OCI-LY1 (cell line): ENCODE measurements around the gene CNTFR.

ENCODE experiments used
- EZH2 ChIP-seq: fragments of 200-600 bp; sonication (generic), shearing (Covaris generic); IDR thresholded peaks from 2 replicates; pipeline ENCODE4 v1.8.0; 2017; ENCODE audit warnings: borderline replicate concordance, mixed run types, mild to moderate bottlenecking, antibody characterized with exemption, low read length, moderate library complexity, mixed read lengths
- TF ChIP-seq, protein P1 (sequence below): fragments of 200-600 bp; sonication (generic), shearing (Covaris generic); IDR thresholded peaks from 2 replicates; pipeline ENCODE4 v1.5.1; 2017; ENCODE audit warnings: mild to moderate bottlenecking, antibody characterized with exemption, low read length, moderate library complexity, mixed read lengths

DNA sequence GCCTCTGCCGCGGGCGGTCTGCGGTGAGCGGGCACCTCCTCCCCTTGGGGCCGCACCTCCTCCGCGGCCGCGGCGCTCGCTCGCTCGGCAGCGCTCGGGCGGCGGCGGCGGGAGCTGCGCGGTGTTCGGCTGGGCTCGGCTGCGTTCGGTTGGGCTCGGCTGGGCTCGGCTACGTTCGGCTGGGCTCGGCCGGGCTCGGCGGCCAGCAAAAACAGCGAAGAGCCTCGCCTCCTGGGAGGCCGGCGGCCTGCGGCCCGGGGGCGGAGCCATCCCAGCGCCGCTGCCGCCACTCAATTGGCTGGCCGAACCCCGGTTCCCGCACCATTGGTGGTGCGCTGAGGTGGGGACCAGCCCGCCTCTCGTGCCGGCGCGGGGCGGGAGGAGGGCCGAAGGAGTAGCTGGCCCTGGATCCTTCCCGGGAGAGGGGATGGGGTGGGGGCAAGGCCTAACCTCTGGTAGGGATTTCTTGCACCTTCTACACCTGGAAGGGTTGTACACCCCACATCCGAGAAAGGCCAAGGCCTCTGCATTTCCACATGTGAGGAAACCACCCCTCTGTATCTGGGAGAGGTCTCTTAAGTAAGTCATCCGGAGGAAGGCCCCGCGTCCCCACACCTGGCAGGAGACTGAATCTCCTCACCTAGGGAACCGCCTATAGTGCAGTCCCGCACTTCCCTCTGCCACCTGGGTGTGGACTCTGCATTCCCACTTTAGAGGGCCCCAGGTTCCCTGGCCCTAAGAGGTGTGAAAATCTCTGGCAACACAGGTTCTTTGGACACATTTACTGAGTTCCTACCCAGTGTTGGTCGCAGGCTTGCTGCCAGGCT is 66.3 kb downstream of the CNTFR start, which contains the start of gene ENHO:
- TF ChIP-seq, protein P1, sequence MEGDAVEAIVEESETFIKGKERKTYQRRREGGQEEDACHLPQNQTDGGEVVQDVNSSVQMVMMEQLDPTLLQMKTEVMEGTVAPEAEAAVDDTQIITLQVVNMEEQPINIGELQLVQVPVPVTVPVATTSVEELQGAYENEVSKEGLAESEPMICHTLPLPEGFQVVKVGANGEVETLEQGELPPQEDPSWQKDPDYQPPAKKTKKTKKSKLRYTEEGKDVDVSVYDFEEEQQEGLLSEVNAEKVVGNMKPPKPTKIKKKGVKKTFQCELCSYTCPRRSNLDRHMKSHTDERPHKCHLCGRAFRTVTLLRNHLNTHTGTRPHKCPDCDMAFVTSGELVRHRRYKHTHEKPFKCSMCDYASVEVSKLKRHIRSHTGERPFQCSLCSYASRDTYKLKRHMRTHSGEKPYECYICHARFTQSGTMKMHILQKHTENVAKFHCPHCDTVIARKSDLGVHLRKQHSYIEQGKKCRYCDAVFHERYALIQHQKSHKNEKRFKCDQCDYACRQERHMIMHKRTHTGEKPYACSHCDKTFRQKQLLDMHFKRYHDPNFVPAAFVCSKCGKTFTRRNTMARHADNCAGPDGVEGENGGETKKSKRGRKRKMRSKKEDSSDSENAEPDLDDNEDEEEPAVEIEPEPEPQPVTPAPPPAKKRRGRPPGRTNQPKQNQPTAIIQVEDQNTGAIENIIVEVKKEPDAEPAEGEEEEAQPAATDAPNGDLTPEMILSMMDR, result no peak
- no peak for TF ChIP-seq EZH2
